ENCODE results near the gene MIEF1.

The MIEF1 gene

DNA sequence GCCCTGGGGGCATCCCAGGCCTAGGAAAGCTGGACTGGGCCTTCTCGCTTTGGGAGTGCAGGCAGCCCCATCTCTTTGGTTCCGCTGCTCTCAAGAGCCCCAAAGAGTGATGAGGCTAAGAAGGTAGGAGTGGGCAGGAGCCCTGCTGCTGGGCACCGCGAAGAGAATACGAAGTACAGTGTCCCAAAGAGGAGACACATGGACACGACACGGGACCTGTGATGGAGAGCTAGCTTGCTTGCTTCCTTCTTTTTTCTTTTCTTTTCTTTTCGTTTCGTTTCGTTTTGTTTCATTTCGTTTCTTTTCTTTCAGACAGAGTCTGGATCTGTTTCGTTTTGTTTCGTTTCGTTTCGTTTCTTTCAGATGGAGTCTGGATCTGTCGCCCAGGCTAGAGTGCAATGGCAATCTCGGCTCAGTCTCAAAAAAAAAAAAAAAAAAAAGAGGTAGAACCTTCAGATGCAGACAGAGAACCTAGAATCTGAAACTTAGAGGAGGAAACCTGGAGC lies 34.6 kb upstream of the MIEF1 start:
- H3K9me3 ChIP-seq (ENCODE audit: control insufficient read depth, insufficient read depth, low read depth, low read length), result no peaks in the 10 kb centered on the region
- no peak overlapping the region for H3K27ac ChIP-seq (ENCODE audit: extremely low read depth, low read depth, low read length)
- H3K36me3 ChIP-seq (ENCODE audit: control insufficient read depth in 2 of 2, insufficient read depth in 1 of 2, low read length in 2 of 2), result no peaks in the 10 kb centered on the region
- TF ChIP-seq ZNF157 (tag by site-specific recombination; IDR thresholded peaks at IDR 0.05), result no peak
- TF ChIP-seq, protein P1, sequence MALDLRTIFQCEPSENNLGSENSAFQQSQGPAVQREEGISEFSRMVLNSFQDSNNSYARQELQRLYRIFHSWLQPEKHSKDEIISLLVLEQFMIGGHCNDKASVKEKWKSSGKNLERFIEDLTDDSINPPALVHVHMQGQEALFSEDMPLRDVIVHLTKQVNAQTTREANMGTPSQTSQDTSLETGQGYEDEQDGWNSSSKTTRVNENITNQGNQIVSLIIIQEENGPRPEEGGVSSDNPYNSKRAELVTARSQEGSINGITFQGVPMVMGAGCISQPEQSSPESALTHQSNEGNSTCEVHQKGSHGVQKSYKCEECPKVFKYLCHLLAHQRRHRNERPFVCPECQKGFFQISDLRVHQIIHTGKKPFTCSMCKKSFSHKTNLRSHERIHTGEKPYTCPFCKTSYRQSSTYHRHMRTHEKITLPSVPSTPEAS (tag by site-specific recombination; IDR thresholded peaks at IDR 0.05), result no peak
- no peak for TF ChIP-seq HOXD13 (CRISPR knock-in tag; IDR thresholded peaks at IDR 0.05; ENCODE audit: borderline replicate concordance)
- no peak for TF ChIP-seq ZNF155 (tag by site-specific recombination; IDR thresholded peaks at IDR 0.05)
- TF ChIP-seq ZNF114 (tag by site-specific recombination; IDR thresholded peaks at IDR 0.05), result no peak
- TF ChIP-seq ZNF768 (tag by site-specific recombination; IDR thresholded peaks at IDR 0.05), result no peak
- no peak for TF ChIP-seq ZNF677 (tag by site-specific recombination; IDR thresholded peaks at IDR 0.05)
- no peak for TF ChIP-seq IKZF3 (tag by site-specific recombination; IDR thresholded peaks at IDR 0.05)
- TF ChIP-seq, protein P2, sequence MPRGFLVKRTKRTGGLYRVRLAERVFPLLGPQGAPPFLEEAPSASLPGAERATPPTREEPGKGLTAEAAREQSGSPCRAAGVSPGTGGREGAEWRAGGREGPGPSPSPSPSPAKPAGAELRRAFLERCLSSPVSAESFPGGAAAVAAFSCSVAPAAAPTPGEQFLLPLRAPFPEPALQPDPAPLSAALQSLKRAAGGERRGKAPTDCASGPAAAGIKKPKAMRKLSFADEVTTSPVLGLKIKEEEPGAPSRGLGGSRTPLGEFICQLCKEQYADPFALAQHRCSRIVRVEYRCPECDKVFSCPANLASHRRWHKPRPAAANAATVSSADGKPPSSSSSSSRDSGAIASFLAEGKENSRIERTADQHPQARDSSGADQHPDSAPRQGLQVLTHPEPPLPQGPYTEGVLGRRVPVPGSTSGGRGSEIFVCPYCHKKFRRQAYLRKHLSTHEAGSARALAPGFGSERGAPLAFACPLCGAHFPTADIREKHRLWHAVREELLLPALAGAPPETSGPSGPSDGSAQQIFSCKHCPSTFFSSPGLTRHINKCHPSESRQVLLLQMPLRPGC (tag by site-specific recombination; IDR thresholded peaks at IDR 0.05), result no peak
- H3K4me3 ChIP-seq (ENCODE audit: low read depth, low read length), result no peak overlapping the region
- POLR2A ChIA-PET, result interaction anchor here (0.6 kb wide), 1 partner anchor 53 kb away, joined by 6 read pairs; the partner anchor contains the start of gene ATF4
- H3K4me1 ChIP-seq (ENCODE audit: control insufficient read depth, insufficient read depth, low read length), result peaks cover 4% of the 10 kb centered on the region; the same call in 1 of the 2 replicates
- CTCF ChIA-PET, result interaction anchor here (0.7 kb wide), 1 partner anchor 47 kb away, joined by 3 read pairs; no protein-coding TSS in a partner anchor

DNA sequence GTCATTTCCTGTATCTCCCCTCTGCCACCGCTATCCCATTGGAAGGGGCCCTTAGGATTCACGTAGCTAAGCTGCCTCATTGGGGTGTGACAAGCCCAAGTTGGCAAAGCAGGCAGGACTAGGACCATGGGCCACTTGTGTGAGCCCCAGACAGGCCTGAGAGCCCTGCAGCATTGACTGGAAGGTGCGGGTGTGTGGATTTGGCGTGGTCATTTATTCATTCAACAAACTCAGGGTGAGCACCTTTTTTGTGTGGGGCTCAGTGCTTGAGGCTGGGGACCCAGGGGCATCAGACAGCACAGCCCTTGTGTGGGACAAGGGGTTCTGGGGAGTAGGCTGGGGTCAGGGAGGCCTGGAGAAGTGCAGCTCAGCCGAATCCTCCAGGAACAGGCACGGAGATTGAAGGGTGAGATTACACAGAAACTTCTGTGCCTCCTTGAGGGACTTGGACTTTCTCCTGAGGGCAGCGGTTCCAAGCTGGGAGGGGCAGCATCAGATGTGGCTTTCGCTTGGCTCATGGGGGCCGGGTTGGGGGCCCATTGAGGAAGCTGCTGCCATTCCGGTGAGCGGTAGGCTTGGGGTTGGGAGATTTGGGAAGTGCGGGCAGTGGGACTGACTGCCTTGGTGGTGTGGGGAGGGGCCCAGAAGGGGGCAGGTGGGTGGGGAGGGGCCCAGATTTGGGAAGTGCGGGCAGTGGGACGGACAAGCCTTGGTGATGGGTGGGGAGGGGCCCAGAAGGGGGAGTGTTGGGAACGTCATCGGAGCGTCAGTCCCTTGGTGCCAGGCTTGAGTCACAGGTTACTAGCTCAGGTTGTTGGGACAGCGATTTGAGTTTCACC lies 33.4 kb upstream of the MIEF1 start:
- H3K27ac ChIP-seq (ENCODE audit: extremely low read depth, low read depth, low read length), result no peak overlapping the region
- H3K4me1 ChIP-seq (ENCODE audit: control insufficient read depth, insufficient read depth, low read length), result peaks cover 2% of the 10 kb centered on the region; the same call in 1 of the 2 replicates
- TF ChIP-seq ZNF521 (tag by site-specific recombination; IDR thresholded peaks at IDR 0.05) (no peak), ZNF555 (tag by site-specific recombination; conservative IDR thresholded peaks at IDR 0.05) (no peak), ZNF585B (tag by site-specific recombination; IDR thresholded peaks at IDR 0.05) (no peak), KLF8 (tag by site-specific recombination; IDR thresholded peaks at IDR 0.05) (no peak), ZNF335 (tag by site-specific recombination; conservative IDR thresholded peaks at IDR 0.05) (no peak), ZNF169 (tag by site-specific recombination; IDR thresholded peaks at IDR 0.05) (no peak), SCRT1 (tag by site-specific recombination; IDR thresholded peaks at IDR 0.05; ENCODE audit: borderline replicate concordance) (no peak), ZNF624 (tag by site-specific recombination; IDR thresholded peaks at IDR 0.05) (no peak), EGR2 (tag by site-specific recombination; IDR thresholded peaks at IDR 0.05; ENCODE audit: low read depth) (no peak), SALL2 (tag by site-specific recombination; IDR thresholded peaks at IDR 0.05; ENCODE audit: borderline replicate concordance) (no peak)
- TF ChIP-seq, protein P3, sequence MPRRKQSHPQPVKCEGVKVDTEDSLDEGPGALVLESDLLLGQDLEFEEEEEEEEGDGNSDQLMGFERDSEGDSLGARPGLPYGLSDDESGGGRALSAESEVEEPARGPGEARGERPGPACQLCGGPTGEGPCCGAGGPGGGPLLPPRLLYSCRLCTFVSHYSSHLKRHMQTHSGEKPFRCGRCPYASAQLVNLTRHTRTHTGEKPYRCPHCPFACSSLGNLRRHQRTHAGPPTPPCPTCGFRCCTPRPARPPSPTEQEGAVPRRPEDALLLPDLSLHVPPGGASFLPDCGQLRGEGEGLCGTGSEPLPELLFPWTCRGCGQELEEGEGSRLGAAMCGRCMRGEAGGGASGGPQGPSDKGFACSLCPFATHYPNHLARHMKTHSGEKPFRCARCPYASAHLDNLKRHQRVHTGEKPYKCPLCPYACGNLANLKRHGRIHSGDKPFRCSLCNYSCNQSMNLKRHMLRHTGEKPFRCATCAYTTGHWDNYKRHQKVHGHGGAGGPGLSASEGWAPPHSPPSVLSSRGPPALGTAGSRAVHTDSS (tag by site-specific recombination; IDR thresholded peaks at IDR 0.05), result no peak
- TF ChIP-seq, protein P4, sequence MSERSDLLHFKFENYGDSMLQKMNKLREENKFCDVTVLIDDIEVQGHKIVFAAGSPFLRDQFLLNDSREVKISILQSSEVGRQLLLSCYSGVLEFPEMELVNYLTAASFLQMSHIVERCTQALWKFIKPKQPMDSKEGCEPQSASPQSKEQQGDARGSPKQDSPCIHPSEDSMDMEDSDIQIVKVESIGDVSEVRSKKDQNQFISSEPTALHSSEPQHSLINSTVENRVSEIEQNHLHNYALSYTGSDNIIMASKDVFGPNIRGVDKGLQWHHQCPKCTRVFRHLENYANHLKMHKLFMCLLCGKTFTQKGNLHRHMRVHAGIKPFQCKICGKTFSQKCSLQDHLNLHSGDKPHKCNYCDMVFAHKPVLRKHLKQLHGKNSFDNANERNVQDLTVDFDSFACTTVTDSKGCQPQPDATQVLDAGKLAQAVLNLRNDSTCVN (tag by site-specific recombination; optimal IDR thresholded peaks at IDR 0.05), result no peak
- no peaks in the 10 kb centered on the region for H3K36me3 ChIP-seq (ENCODE audit: control insufficient read depth in 2 of 2, insufficient read depth in 1 of 2, low read length in 2 of 2)
- ChIA-PET POLR2A (no interaction called here), CTCF (interaction anchor here (0.6 kb wide), 2 partner anchors 9 to 183 kb away, joined by 3 read pairs; no protein-coding TSS in a partner anchor)
- no peaks in the 10 kb centered on the region for H3K9me3 ChIP-seq (ENCODE audit: control insufficient read depth, insufficient read depth, low read depth, low read length)
- H3K4me3 ChIP-seq (ENCODE audit: low read depth, low read length), result no peak overlapping the region

Measured in HEK293 (cell line).